ENCODE measurements around the gene CEP120.
"Not testable (repeated sequence)": the region's sequence is repeated elsewhere in the genome, so short reads cannot be mapped to it uniquely, and the experiment has no call there.

CEP120 gene

GRCh38 chr5:123429221-123429954, 6.2 kb upstream of the CEP120 start:
- DNase-seq (ENCODE audit: insufficient read length, low spot score) (no peak), FAIRE-seq (no peak)
- TF ChIP-seq POLR2A (IDR thresholded peaks at IDR 0.05; ENCODE audit: low read depth, low read length): no peak

- no peak for FAIRE-seq
- no peak for TF ChIP-seq POLR2A (IDR thresholded peaks at IDR 0.05; ENCODE audit: low read depth, low read length)
- no peak for DNase-seq (ENCODE audit: insufficient read length, low spot score)
Observed at GRCh38 chr5:123428521-123429220, 5.5 kb upstream of the CEP120 start.

- FAIRE-seq: no peak
- DNase-seq (ENCODE audit: insufficient read length, low spot score): no peak
- no peak for TF ChIP-seq POLR2A (IDR thresholded peaks at IDR 0.05; ENCODE audit: low read depth, low read length)
Observed at GRCh38 chr5:123427281-123427680, 4.1 kb upstream of the CEP120 start.

GRCh38 chr5:123425431-123425830, 2.2 kb upstream of the CEP120 start:
- DNase-seq (ENCODE audit: insufficient read length, low spot score) (no peak), FAIRE-seq (no peak)
- no peak for TF ChIP-seq POLR2A (IDR thresholded peaks at IDR 0.05; ENCODE audit: low read depth, low read length)

- TF ChIP-seq POLR2A (IDR thresholded peaks at IDR 0.05; ENCODE audit: low read depth, low read length): no peak
- FAIRE-seq (no peak), DNase-seq (ENCODE audit: insufficient read length, low spot score) (no peak)
Observed at GRCh38 chr5:123422433-123423277, 548 bp downstream of the CEP120 start.

GRCh38 chr5:123421773-123422172, 1.4 kb downstream of the CEP120 start:
- no peak for TF ChIP-seq POLR2A (IDR thresholded peaks at IDR 0.05; ENCODE audit: low read depth, low read length)
- FAIRE-seq (peak; percentile 30), DNase-seq (ENCODE audit: insufficient read length, low spot score) (no peak)

- TF ChIP-seq POLR2A (IDR thresholded peaks at IDR 0.05; ENCODE audit: low read depth, low read length): no peak
- FAIRE-seq (peak; percentile 11), DNase-seq (ENCODE audit: insufficient read length, low spot score) (no peak)
Observed at GRCh38 chr5:123414974-123415373, 8.2 kb downstream of the CEP120 start.

GRCh38 chr5:123412206-123412605, 11.0 kb downstream of the CEP120 start:
- no peak for DNase-seq (ENCODE audit: insufficient read length, low spot score)
- FAIRE-seq: no peak

GRCh38 chr5:123401999-123402398, 21.2 kb downstream of the CEP120 start:
- FAIRE-seq; DNase-seq (ENCODE audit: insufficient read length, low spot score): not testable (repeated sequence)

More at GRCh38 chr5:123412206-123412605, 11.0 kb downstream of the CEP120 start:
- TF ChIP-seq POLR2A (IDR thresholded peaks at IDR 0.05; ENCODE audit: low read depth, low read length): no peak

GRCh38 chr5:123401320-123401719, 21.9 kb downstream of the CEP120 start:
- DNase-seq (ENCODE audit: insufficient read length, low spot score) (no peak), FAIRE-seq (no peak)
- no peak for TF ChIP-seq POLR2A (IDR thresholded peaks at IDR 0.05; ENCODE audit: low read depth, low read length)

GRCh38 chr5:123400870-123401291, 22.3 kb downstream of the CEP120 start:
- DNase-seq (ENCODE audit: insufficient read length, low spot score); FAIRE-seq: not testable (repeated sequence)

GRCh38 chr5:123398058-123398733, 25.0 kb downstream of the CEP120 start:
- FAIRE-seq (no peak), DNase-seq (ENCODE audit: insufficient read length, low spot score) (no peak)
- no peak for TF ChIP-seq POLR2A (IDR thresholded peaks at IDR 0.05; ENCODE audit: low read depth, low read length)

- TF ChIP-seq POLR2A (IDR thresholded peaks at IDR 0.05; ENCODE audit: low read depth, low read length): no peak
Observed at GRCh38 chr5:123397538-123397937, 25.7 kb downstream of the CEP120 start.

GRCh38 chr5:123391009-123391408, 32.2 kb downstream of the CEP120 start:
- TF ChIP-seq POLR2A (IDR thresholded peaks at IDR 0.05; ENCODE audit: low read depth, low read length): no peak
- DNase-seq (ENCODE audit: insufficient read length, low spot score) (no peak), FAIRE-seq (no peak)

More at GRCh38 chr5:123397538-123397937, 25.7 kb downstream of the CEP120 start:
- FAIRE-seq (no peak), DNase-seq (ENCODE audit: insufficient read length, low spot score) (no peak)
